H1 (cell line): ENCODE data around the gene CELF2.

Experiments used
- SUZ12 ChIP-seq: fragments of 200-600 bp; sonication (generic); IDR thresholded peaks from 2 replicates; pipeline ENCODE4 v1.6.1; 2012; ENCODE audit warnings: mild to moderate bottlenecking, inconsistent platforms, low read length, moderate library complexity, mixed read lengths
- TF ChIP-seq, protein P1 (sequence below), 3 experiments: IDR thresholded peaks; 1 replicate in 2 of 3; 2 replicates in 1 of 3; pipeline versions ENCODE4 v1.5.1 to v1.6.1; 2011; ENCODE audit warnings: low read length in 3 of 3, mild to moderate bottlenecking in 3 of 3, inconsistent platforms in 2 of 3, low read depth in 1 of 3, moderate library complexity in 1 of 3; ENCODE audit not compliant: insufficient read depth in 1 of 3; ENCODE audit errors: control extremely low read depth in 1 of 3

DNA sequence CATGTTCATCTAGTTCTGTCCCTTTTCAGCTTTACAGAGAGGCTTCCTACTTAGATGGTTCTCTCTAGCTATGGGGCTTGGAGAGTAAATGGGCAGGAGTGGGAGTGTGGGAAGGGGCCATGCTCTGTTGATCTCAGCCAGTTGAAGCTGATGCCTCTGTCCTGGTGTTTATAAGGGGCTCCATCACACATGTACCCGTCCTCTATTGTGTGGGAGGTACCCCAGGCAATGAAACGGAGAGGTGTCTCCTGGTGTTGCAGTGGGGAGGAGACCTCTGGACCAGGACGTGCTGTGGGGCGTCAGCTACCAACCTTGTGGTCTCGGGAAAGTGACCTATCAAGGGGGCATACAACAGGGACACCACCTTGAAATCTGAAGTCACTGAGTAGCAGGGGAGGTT is 173.5 kb downstream of the CELF2 start:
- no peak for TF ChIP-seq SUZ12
- TF ChIP-seq, protein P1, sequence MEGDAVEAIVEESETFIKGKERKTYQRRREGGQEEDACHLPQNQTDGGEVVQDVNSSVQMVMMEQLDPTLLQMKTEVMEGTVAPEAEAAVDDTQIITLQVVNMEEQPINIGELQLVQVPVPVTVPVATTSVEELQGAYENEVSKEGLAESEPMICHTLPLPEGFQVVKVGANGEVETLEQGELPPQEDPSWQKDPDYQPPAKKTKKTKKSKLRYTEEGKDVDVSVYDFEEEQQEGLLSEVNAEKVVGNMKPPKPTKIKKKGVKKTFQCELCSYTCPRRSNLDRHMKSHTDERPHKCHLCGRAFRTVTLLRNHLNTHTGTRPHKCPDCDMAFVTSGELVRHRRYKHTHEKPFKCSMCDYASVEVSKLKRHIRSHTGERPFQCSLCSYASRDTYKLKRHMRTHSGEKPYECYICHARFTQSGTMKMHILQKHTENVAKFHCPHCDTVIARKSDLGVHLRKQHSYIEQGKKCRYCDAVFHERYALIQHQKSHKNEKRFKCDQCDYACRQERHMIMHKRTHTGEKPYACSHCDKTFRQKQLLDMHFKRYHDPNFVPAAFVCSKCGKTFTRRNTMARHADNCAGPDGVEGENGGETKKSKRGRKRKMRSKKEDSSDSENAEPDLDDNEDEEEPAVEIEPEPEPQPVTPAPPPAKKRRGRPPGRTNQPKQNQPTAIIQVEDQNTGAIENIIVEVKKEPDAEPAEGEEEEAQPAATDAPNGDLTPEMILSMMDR (IDR thresholded peaks at IDR 0.05; ENCODE audit: control extremely low read depth in 1 of 3, insufficient read depth in 1 of 3, low read depth in 1 of 3, low read length in 3 of 3), result no peak
